Mesothelial cell of epicardium (in vitro differentiated cells): ENCODE measurements around the gene PPP1R9A. TPM values are rescaled to one million over a fixed set of nuclear protein-coding genes. Genes with fewer than 3 reads are reported as not detected.

Experiments used
- DNase-seq, 2 experiments: peaks; one replicate each; pipeline ENCODE4 v3.0.0; 2021; ENCODE audit warnings: low spot score in 2 of 2; ENCODE audit not compliant: unreplicated experiment in 2 of 2
- H3K27ac Mint-ChIP-seq: 2 replicates; pipeline ENCODE4 v1.8.0; 2021; ENCODE audit warnings: mixed read lengths
- H3K27me3 Mint-ChIP-seq: 2 replicates; pipeline ENCODE4 v1.8.0; 2021; ENCODE audit warnings: low read depth, mixed read lengths
- H3K36me3 Mint-ChIP-seq: 2 replicates; pipeline ENCODE4 v1.8.0; 2021; ENCODE audit warnings: mixed read lengths
- H3K4me1 Mint-ChIP-seq: 2 replicates; pipeline ENCODE4 v1.8.0; 2021; ENCODE audit warnings: mixed read lengths
- H3K4me3 Mint-ChIP-seq: 2 replicates; pipeline ENCODE4 v1.8.0; 2021; ENCODE audit warnings: mild to moderate bottlenecking, moderate library complexity, mixed read lengths
- H3K9me3 Mint-ChIP-seq: 2 replicates; pipeline ENCODE4 v1.8.0; 2021; ENCODE audit warnings: mixed read lengths
- total RNA-seq: library from RNA; stranded (reverse); gene quantifications from 3 replicates; pipeline ENCODE4 v1.2.1, GENCODE V29; 2021
- TF ChIP-seq, protein P1 (sequence below): fragments of 200-600 bp; sonication (generic); IDR thresholded peaks from one replicate; pipeline ENCODE4 v1.5.0; 2021; ENCODE audit warnings: antibody characterized with exemption; ENCODE audit not compliant: unreplicated experiment

The PPP1R9A gene
- total RNA-seq, 1 donor from 2014 or later = 39.3 TPM

DNA sequence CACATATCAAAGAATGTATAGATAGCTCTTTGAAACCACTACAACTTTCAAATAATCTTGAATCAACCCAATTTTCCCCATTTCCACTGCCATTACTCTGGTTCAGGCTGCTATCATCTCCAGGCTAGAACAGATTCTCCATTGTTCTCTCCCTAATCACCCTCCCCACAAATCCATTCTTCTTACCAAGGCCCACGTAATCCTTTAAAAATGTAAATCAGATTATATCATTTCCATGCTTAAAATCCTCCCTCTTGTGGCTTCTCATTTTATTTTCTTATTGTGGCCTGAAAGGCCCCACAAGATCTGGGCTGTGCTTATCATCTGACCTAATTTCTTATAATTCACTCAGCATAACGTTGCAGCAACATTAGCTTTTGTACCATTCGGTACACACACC lies 420.0 kb downstream of the PPP1R9A start:
- DNase-seq = no peak
- Mint-ChIP-seq H3K27ac (no peak overlapping the region), H3K27me3 (peaks cover 23% of the 10 kb centered on the region), H3K4me3 (no peak overlapping the region), H3K9me3 (peaks cover 9% of the 10 kb centered on the region), H3K36me3 (no peaks in the 10 kb centered on the region), H3K4me1 (no peaks in the 10 kb centered on the region)
- TF ChIP-seq, protein P1, sequence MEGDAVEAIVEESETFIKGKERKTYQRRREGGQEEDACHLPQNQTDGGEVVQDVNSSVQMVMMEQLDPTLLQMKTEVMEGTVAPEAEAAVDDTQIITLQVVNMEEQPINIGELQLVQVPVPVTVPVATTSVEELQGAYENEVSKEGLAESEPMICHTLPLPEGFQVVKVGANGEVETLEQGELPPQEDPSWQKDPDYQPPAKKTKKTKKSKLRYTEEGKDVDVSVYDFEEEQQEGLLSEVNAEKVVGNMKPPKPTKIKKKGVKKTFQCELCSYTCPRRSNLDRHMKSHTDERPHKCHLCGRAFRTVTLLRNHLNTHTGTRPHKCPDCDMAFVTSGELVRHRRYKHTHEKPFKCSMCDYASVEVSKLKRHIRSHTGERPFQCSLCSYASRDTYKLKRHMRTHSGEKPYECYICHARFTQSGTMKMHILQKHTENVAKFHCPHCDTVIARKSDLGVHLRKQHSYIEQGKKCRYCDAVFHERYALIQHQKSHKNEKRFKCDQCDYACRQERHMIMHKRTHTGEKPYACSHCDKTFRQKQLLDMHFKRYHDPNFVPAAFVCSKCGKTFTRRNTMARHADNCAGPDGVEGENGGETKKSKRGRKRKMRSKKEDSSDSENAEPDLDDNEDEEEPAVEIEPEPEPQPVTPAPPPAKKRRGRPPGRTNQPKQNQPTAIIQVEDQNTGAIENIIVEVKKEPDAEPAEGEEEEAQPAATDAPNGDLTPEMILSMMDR = no peak

DNA sequence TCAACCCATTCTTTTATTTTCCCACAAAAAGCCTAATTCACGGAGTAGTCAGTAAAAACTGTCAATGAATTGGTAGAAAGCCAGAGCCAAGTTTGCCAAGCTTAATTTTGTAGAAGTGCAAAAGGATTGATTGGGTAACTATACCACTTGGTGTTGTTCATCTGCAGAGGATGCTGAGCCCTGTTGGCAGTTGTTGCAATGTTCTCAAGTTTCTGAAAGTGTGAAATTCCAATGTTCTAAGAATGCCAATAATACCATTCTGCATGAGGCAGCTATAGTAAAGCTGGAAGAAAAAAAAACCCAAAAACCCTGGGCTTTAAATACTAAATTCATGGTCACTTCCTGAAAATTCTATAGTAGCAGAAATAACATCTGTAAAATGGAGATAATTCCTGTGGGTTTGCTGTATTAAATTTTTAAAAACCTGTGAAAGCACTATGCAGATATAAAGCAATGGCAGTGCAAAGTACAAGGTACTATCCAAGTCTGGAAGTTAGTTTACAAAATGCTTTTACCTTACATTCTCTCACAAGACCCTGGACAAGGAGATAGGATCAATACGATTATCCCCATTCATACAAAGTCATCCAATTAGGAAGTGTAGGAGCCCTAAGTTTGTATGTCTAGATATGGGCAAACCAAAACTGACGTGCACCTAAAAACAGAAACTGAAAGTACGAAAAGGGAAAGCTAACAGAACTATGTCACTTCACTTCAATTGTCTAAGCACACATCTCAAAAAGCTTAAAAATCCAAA lies 423.0 kb downstream of the PPP1R9A start:
- Mint-ChIP-seq H3K27me3 (peaks cover 9% of the 10 kb centered on the region), H3K36me3 (no peaks in the 10 kb centered on the region), H3K9me3 (peaks cover 12% of the 10 kb centered on the region), H3K27ac (no peak overlapping the region), H3K4me3 (no peak overlapping the region), H3K4me1 (no peaks in the 10 kb centered on the region)
- DNase-seq = no peak
- TF ChIP-seq, protein P1 = no peak

DNA sequence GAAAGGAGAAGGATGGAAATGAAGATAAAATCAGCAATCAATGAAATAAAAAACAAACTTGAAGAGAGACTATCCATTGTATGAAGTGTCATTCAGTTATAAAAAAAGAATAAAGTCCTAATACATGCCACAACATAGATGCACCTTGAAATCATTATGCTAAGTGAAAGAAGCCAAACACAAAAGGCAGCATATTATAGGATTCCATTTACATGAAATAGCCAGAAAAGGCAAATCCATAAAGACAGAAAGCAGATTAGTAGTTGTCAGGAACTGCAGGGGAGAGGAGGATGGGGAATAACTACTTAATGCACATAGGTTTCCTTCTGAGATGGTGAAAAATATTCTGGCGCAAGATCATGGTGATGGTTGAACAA lies 423.6 kb downstream of the PPP1R9A start:
- Mint-ChIP-seq H3K9me3 (peaks cover 7% of the 10 kb centered on the region), H3K36me3 (no peaks in the 10 kb centered on the region), H3K4me1 (no peaks in the 10 kb centered on the region), H3K27ac (no peak overlapping the region), H3K27me3 (peaks cover 4% of the 10 kb centered on the region), H3K4me3 (no peak overlapping the region)
- TF ChIP-seq, protein P1 = no peak
- DNase-seq = no peak

DNA sequence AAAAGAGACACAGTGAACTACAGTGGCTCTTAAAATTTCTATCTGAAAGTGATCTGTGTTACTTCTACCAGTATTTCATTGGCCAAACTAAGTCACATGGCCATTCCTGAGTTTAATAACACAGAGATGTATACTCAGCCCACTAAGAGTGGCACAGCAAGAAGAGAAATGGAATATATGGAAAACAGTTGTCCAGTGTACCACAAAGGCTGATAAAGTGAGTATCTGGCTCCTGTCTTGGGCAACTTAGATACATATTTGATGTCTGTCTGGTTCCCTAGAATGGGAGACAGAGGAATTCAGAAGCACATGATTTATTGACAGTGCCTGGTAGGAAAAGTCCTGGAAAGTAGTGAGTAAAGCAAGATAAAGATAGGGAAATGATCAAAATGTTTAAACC lies 427.1 kb downstream of the PPP1R9A start:
- no peak overlapping the region for H3K4me3 Mint-ChIP-seq
- H3K27me3 Mint-ChIP-seq = no peaks in the 10 kb centered on the region
- no peaks in the 10 kb centered on the region for H3K4me1 Mint-ChIP-seq
- peaks cover 3% of the 10 kb centered on the region for H3K9me3 Mint-ChIP-seq
- H3K27ac Mint-ChIP-seq = no peak overlapping the region
- DNase-seq = no peak
- H3K36me3 Mint-ChIP-seq = no peaks in the 10 kb centered on the region
- TF ChIP-seq, protein P1 = no peak

DNA sequence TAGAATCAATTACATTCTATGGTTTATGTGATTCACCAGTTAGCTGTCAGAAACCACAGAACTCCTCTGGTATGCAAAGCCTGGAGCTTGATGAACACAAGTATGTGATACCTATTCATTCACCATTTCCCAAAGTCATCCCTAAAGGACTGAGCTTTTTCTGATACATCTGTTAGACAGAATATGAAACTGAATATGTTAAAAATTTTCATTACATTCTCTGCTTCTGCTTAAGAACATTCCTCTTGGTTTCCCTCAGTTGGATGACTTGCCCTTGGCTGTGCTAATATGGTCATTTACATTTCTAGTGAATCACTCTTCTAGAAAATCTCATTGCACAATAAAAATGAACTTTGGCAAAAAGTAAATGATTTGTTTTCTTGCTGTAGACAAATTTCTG lies 427.7 kb downstream of the PPP1R9A start:
- Mint-ChIP-seq H3K27me3 (no peaks in the 10 kb centered on the region), H3K9me3 (peaks cover 3% of the 10 kb centered on the region), H3K36me3 (no peaks in the 10 kb centered on the region), H3K4me1 (no peaks in the 10 kb centered on the region), H3K4me3 (no peak overlapping the region), H3K27ac (no peak overlapping the region)
- TF ChIP-seq, protein P1 = no peak
- no peak for DNase-seq
